HG03060 (cell line): ENCODE results near the gene CAPN5.

ENCODE experiments used
- ATAC-seq: cut with Tn5 transposase; IDR thresholded peaks from one replicate; pipeline ENCODE4 v1.9.1; 2021; ENCODE audit warnings: low read depth, moderate number of reproducible peaks; ENCODE audit not compliant: unreplicated experiment

CAPN5 gene

GRCh38 chr11:77113382-77114088, 46.8 kb downstream of the CAPN5 start:
- no peak for ATAC-seq

- ATAC-seq = no peak
Measured at GRCh38 chr11:77114089-77114463, 47.3 kb downstream of the CAPN5 start.

DNA sequence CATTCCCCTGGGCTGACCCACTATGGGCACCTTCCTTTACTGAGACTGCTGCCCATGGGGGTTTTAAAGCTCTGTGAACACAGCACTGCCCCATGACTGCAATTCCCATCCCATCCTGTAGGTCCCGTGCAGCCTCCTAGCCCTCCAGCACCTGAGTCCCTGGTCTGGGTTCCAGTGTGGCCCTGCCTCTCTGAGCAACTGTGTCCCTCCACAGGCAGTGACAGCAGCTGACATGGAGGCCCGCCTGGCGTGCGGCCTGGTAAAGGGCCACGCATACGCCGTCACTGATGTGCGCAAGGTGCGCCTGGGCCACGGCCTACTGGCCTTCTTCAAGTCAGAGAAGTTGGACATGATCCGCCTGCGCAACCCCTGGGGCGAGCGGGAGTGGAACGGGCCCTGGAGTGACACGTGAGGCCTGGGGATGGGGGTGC, 48.4 kb downstream of the CAPN5 start:
- ATAC-seq = no peak

- no peak for ATAC-seq
Measured at GRCh38 chr11:77115956-77116355, 49.2 kb downstream of the CAPN5 start.

- no peak for ATAC-seq
Measured at GRCh38 chr11:77117492-77117891, 50.7 kb downstream of the CAPN5 start.

GRCh38 chr11:77118086-77118485, 51.3 kb downstream of the CAPN5 start:
- no peak for ATAC-seq

- no peak for ATAC-seq
Measured at GRCh38 chr11:77118971-77119370, 52.2 kb downstream of the CAPN5 start.

GRCh38 chr11:77119531-77119936, 52.8 kb downstream of the CAPN5 start:
- no peak for ATAC-seq

DNA sequence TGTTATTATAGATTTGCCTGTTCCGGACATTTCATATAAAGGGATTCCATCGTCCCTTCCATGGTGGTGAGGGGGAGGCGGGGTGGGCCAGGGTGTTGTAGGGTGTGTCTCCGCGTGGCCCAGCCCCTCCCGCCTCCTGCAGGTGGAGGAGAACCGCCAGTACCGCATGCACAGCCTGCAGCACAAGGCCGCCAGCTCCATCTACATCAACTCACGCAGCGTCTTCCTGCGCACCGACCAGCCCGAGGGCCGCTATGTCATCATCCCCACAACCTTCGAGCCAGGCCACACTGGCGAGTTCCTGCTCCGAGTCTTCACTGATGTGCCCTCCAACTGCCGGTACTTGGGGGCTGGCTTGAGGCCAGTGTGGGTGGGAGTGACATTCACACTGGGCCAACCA, 53.8 kb downstream of the CAPN5 start:
- ATAC-seq = no peak

DNA sequence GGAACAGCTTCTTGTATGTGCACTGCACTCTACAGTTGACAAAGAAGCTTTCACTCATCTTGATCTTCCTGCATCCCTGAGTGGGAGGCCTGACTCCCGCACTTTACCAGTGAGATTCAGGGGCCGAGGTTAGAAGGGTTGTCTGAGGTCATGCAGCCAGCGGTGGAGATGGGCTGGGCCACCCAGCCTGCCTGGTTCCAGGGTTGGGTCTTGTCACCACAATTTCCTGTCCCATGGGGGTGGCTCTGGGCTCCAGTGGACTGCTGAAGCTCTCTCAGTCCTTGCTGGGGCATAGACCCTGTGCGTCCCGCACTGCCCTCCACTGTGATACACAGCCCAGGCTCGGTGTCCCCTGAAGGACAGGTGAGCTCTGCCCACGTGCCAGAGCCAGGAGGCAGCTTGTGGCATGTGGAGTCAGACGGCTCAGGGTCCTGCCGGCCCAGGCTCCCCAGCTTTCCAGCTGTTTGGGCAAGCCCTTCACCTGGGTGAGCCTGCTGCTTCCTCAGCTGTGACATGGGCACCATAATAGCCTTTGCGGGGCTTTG, 54.4 kb downstream of the CAPN5 start:
- ATAC-seq = no peak

DNA sequence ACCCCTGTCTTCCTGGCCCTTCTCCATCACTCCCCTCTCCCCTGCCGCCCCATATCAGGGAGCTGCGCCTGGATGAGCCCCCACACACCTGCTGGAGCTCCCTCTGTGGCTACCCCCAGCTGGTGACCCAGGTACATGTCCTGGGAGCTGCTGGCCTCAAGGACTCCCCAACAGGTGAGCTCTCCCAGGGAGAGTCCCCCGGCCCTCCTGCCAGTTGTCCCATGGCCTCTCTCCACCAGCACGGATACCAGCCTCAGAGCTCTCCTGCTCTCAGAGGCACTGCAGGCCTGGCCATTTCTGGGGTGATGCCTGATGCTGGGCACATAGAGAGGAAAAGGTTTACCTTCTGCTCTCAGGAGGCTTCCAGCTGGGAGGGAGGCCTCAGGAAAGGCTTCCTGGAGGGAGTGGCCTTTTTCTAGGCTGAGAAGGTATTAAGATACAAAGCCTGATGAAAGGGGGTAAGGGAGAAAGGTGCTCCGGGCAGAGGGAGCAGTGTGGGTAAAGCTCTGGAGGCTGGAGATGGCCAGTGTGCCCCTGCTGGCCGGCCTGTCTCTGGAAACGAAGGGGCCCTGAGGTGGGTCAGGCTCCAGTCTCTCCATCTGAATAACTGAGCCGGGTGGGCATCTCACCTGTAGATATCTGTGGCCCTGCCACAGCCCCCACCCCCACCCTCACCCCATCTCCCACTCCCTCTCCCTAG, 55.3 kb downstream of the CAPN5 start:
- ATAC-seq = no peak

- no peak for ATAC-seq
Measured at GRCh38 chr11:77122576-77123212, 55.9 kb downstream of the CAPN5 start.

GRCh38 chr11:77123591-77123990, 56.8 kb downstream of the CAPN5 start:
- ATAC-seq = no peak

GRCh38 chr11:77124041-77124440, 57.3 kb downstream of the CAPN5 start:
- no peak for ATAC-seq

DNA sequence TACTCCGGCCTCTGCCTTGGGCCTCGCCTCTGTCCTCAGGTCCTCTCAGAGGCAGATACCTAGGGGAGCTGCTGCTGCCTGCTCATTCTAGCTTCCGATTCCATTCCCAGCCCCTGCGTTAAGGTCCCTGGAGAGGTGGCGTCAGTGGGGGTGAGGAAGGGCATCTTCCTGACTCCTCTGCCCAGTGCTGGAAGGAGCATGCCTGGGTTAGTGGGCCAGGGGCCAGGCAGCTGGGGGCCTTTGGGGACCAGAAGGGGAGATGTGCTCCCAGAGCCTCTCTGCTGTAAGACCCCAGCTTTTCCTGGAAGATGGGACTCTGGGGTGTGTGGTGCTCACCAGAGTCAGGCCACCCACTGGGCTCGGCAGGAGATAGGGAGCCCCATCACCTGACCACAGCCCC, 57.7 kb downstream of the CAPN5 start:
- no peak for ATAC-seq

DNA sequence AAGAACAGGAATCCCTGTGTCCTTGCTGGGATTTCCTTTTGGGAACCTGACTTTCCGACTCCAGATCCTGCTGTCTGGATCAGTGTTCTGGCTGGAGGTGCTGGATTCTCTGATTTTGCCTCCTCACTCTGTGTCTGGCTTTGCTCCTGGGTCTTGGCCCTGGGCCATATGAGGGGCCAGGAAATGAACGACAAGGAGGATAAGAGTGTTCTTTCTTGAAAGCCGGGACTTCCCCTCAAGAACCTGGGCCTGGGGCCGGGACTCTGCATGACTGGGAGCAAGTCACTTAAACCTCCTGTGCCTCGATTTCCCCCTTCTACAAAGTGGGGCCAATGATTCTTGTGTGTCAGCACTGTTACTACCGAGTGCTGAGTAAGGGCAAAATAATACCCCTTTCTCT, 58.4 kb downstream of the CAPN5 start:
- no peak for ATAC-seq

DNA sequence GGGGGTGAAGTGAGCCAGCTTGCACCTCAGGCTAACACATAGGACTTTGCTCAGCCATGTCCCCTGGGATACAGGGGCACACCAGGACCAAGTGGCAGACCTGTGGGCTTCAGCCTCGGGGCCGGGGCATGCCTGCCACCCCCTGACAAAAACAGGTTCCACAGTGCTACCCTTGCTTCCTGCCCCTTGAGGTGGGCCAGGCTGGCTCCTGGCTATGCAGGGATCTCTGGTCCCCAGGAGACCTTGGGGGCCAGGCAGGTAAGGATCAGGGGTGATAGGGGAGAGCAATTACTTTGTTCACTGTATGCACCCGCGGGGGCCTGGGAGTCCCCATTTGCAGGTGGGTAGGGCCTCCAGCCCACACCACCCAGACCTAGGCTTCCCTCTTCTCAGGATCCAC, 58.9 kb downstream of the CAPN5 start:
- ATAC-seq = no peak

GRCh38 chr11:77126156-77126775, 59.5 kb downstream of the CAPN5 start:
- ATAC-seq = no peak

- ATAC-seq = no peak
Measured at GRCh38 chr11:77126861-77127234, 60.1 kb downstream of the CAPN5 start.

DNA sequence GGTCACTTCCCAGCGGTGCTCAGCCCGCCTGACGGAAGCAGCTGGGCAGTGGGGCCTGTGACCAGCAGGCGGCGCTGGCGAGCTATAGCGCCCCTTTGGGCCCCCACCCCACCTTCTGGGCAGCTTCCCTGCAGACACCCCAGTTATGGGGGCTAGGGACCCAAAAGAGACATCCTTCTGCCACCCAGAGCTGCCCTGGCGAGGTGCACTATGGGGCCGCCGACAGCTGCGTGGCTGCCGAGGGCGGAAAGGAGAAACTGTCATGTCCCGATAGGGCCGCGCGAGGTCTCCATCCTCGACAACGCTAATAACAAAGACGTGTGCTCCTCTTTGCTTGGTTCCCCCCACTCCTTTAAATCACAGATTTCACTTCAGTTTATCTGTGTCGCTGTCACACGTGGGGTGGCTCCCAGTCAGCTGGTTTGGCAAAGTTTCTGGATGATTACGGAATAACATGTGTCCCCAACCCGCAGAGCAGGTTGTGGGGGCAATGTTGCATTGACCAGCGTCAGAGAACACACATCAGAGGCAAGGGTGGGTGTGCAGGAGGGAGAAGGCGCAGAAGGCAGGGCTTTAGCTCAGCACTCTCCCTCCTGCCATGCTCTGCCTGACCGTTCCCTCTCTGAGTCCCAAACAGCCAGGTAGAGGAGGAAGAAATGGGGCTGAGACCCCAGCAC, 60.6 kb downstream of the CAPN5 start:
- no peak for ATAC-seq
